Cardiac fibroblast (primary cell): ENCODE results near the gene CATSPER4.

Experiments
- DNase-seq, 2 donors: peaks; one replicate each; pipeline versions ENCODE4 v3.0.0 to v3.0.0-alpha.2; 2010; ENCODE audit warnings: low read depth in 2 of 2
- H3K4me3 ChIP-seq, 2 donors: replicated peaks in 1 of 2; 1 replicate in 1 of 2; 2 replicates in 1 of 2; pipeline ENCODE4 v1.5.1; 2011; ENCODE audit warnings: low read depth in 2 of 2, low read length in 2 of 2, mild to moderate bottlenecking in 2 of 2, moderate library complexity in 1 of 2
- CTCF ChIP-seq: IDR thresholded peaks from one replicate; pipeline ENCODE4 v1.5.1; 2011; ENCODE audit warnings: low read depth, mild to moderate bottlenecking, low read length, inconsistent platforms

Gene CATSPER4

GRCh38 chr1:26195805-26196204, 5.4 kb downstream of the CATSPER4 start:
- no peak overlapping the region for H3K4me3 ChIP-seq
- no peak for DNase-seq
- no peak for TF ChIP-seq CTCF

- H3K4me3 ChIP-seq = no peak overlapping the region
- no peak for TF ChIP-seq CTCF
- DNase-seq = no peak
Observed at GRCh38 chr1:26197301-26197700, 6.9 kb downstream of the CATSPER4 start.

GRCh38 chr1:26197813-26198212, 7.4 kb downstream of the CATSPER4 start:
- H3K4me3 ChIP-seq = no peak overlapping the region
- DNase-seq = no peak
- no peak for TF ChIP-seq CTCF

- H3K4me3 ChIP-seq = no peak overlapping the region
- DNase-seq = no peak
- TF ChIP-seq CTCF = no peak
Observed at GRCh38 chr1:26200413-26200812, 10.0 kb downstream of the CATSPER4 start.

GRCh38 chr1:26203642-26204318, 13.4 kb downstream of the CATSPER4 start:
- TF ChIP-seq CTCF = no peak
- no peak for DNase-seq
- no peak overlapping the region for H3K4me3 ChIP-seq

GRCh38 chr1:26210147-26210870, 19.9 kb downstream of the CATSPER4 start:
- H3K4me3 ChIP-seq = no peak overlapping the region
- no peak for DNase-seq
- TF ChIP-seq CTCF = no peak
